K562 (cell line): ENCODE measurements around the gene LYST.

ENCODE experiments used
- BRD9 ChIP-seq: fragments of 450-650 bp; IDR thresholded peaks from 2 replicates; pipeline ENCODE4 v1.6.1; 2018; ENCODE audit warnings: low read depth; ENCODE audit not compliant: partially characterized antibody
- CTCF ChIP-seq, 3 experiments: IDR thresholded peaks in 2 of 3; conservative IDR thresholded peaks in 1 of 3; 2 replicates each; pipeline ENCODE4 v1.5.1; 2011 to 2012; ENCODE audit warnings: low read length in 3 of 3, mild to moderate bottlenecking in 3 of 3, control low read depth in 2 of 3, improper control_type of control experiment in 1 of 3, inconsistent platforms in 1 of 3, low read depth in 1 of 3, mixed read lengths in 1 of 3, moderate library complexity in 1 of 3; ENCODE audit not compliant: insufficient read depth in 2 of 3
- HNRNPH1 ChIP-seq: fragments of 200-400 bp; formaldehyde crosslinking; optimal IDR thresholded peaks from 2 replicates; pipeline ENCODE3; 2017; ENCODE audit warnings: low read depth, mild to moderate bottlenecking, low read length, moderate library complexity
- NCOA4 ChIP-seq: fragments of 450-650 bp; IDR thresholded peaks from 2 replicates; pipeline ENCODE4 v1.6.1; 2018; ENCODE audit warnings: mild to moderate bottlenecking; ENCODE audit not compliant: partially characterized antibody
- POLR2A ChIP-seq: fragments of 450-650 bp; conservative IDR thresholded peaks from 2 replicates; pipeline ENCODE4 v1.6.1; 2016
- POLR2AphosphoS5 ChIP-seq: IDR thresholded peaks from 2 replicates; pipeline ENCODE4 v1.6.1; 2011; ENCODE audit warnings: mild to moderate bottlenecking, low read depth, low read length, moderate library complexity; ENCODE audit not compliant: control insufficient read depth, insufficient read depth
- ZKSCAN1 ChIP-seq: fragments of 150-350 bp; IDR thresholded peaks from 2 replicates; pipeline ENCODE4 v1.6.1; 2016; ENCODE audit warnings: low read depth, low read length
- ZNF384 ChIP-seq: IDR thresholded peaks from 2 replicates; pipeline ENCODE4 v1.6.1; 2012; ENCODE audit warnings: low read depth, low read length, improper control_type of control experiment

- TF ChIP-seq CTCF (IDR thresholded peaks at IDR 0.05 in 2 of 3, conservative IDR thresholded peaks at IDR 0.05 in 1 of 3; ENCODE audit: insufficient read depth in 2 of 3, low read depth in 1 of 3, low read length in 3 of 3) (no peak), POLR2A (no peak), HNRNPH1 (no peak), ZNF384 (no peak), NCOA4 (no peak), POLR2AphosphoS5 (no peak), ZKSCAN1 (no peak), BRD9 (no peak)
Observed at GRCh38 chr1:235857756-235858155, 8.9 kb downstream of the LYST start.
